GM23338 (cell line): ENCODE results near the gene KRT32. TPM values are rescaled to one million over a fixed set of nuclear protein-coding genes. Genes with fewer than 3 reads are reported as not detected.

Experiments
- ATAC-seq: fragments of 200-7000 bp; cut with Tn5 transposase; 3 replicates; pipeline ENCODE4 v1.9.1; 2020
- DNase-seq: peaks from one replicate; pipeline ENCODE4 v3.0.0-alpha.2; 2015; ENCODE audit warnings: low spot score
- H2AFZ ChIP-seq: fragments of 200-600 bp; sonication (generic); 2 replicates; pipeline ENCODE4 v1.8.0; 2016; ENCODE audit warnings: antibody characterized with exemption, mild to moderate bottlenecking, moderate library complexity
- H3F3A ChIP-seq: fragments of 200-600 bp; sonication (generic); replicated peaks from 2 replicates; pipeline ENCODE4 v1.8.0; 2017; ENCODE audit warnings: antibody characterized with exemption, mixed run types, low read depth
- H3K27ac ChIP-seq: fragments of 200-600 bp; sonication (generic); 2 replicates; pipeline ENCODE4 v1.6.1; 2016; ENCODE audit warnings: low read depth
- H3K27me3 ChIP-seq: fragments of 200-600 bp; sonication (generic); 2 replicates; pipeline ENCODE4 v1.8.0; 2016; ENCODE audit warnings: mild to moderate bottlenecking, mixed run types, moderate library complexity; ENCODE audit not compliant: insufficient read depth
- H3K36me3 ChIP-seq: fragments of 200-600 bp; sonication (generic); 2 replicates; pipeline ENCODE4 v1.8.0; 2016; ENCODE audit warnings: mild to moderate bottlenecking; ENCODE audit not compliant: insufficient read depth
- H3K4me1 ChIP-seq: fragments of 200-600 bp; sonication (generic); 2 replicates; pipeline ENCODE4 v1.8.0; 2016; ENCODE audit warnings: mild to moderate bottlenecking, moderate library complexity; ENCODE audit not compliant: insufficient read depth
- H3K4me2 ChIP-seq: fragments of 200-600 bp; sonication (generic); 2 replicates; pipeline ENCODE4 v1.7.1; 2017; ENCODE audit warnings: mixed run types
- H3K4me3 ChIP-seq: fragments of 200-600 bp; sonication (generic); 2 replicates; pipeline ENCODE4 v1.6.1; 2016; ENCODE audit warnings: mixed run types
- H3K79me2 ChIP-seq: fragments of 200-600 bp; sonication (generic); replicated peaks from 2 replicates; pipeline ENCODE4 v1.8.0; 2017; ENCODE audit warnings: mild to moderate bottlenecking; ENCODE audit not compliant: insufficient read depth
- H3K9me2 ChIP-seq: fragments of 200-600 bp; sonication (generic); 2 replicates; pipeline ENCODE4 v1.8.0; 2017; ENCODE audit not compliant: insufficient read depth
- H4K20me1 ChIP-seq: fragments of 200-600 bp; sonication (generic); replicated peaks from 2 replicates; pipeline ENCODE4 v1.8.0; 2017; ENCODE audit warnings: mild to moderate bottlenecking; ENCODE audit not compliant: insufficient read depth
- H3K27ac Mint-ChIP-seq: 2 replicates; pipeline ENCODE4 v1.8.0; 2020; ENCODE audit warnings: inconsistent platforms, mild to moderate bottlenecking, moderate library complexity, mixed read lengths
- H3K27me3 Mint-ChIP-seq: 3 replicates; pipeline ENCODE4 v1.8.0; 2022; ENCODE audit warnings: low read depth, mild to moderate bottlenecking, moderate library complexity, mixed read lengths, inconsistent platforms; ENCODE audit not compliant: insufficient read depth, poor library complexity
- H3K36me3 Mint-ChIP-seq: 3 replicates; pipeline ENCODE4 v1.8.0; 2021; ENCODE audit warnings: low read depth, mild to moderate bottlenecking, inconsistent platforms, moderate library complexity, mixed read lengths
- H3K4me1 Mint-ChIP-seq: 3 replicates; pipeline ENCODE4 v1.8.0; 2020; ENCODE audit warnings: mild to moderate bottlenecking, inconsistent platforms, mixed read lengths
- H3K4me3 Mint-ChIP-seq: 3 replicates; pipeline ENCODE4 v1.8.0; 2021; ENCODE audit warnings: moderate library complexity, mild to moderate bottlenecking, inconsistent platforms, mixed read lengths
- H3K9me3 Mint-ChIP-seq: 3 replicates; pipeline ENCODE4 v1.8.0; 2020; ENCODE audit warnings: moderate library complexity, mild to moderate bottlenecking, inconsistent platforms, mixed read lengths
- CREB1 ChIP-seq: fragments of 250-450 bp; sonication (Bioruptor Pico); IDR thresholded peaks from 2 replicates; pipeline ENCODE4 v1.5.0; 2020; ENCODE audit warnings: low read depth, mild to moderate bottlenecking, moderate library complexity
- EZH2 ChIP-seq: fragments of 200-600 bp; sonication (generic); IDR thresholded peaks from one replicate; pipeline ENCODE4 v1.8.0; 2017; ENCODE audit warnings: antibody characterized with exemption, mild to moderate bottlenecking, low read depth; ENCODE audit not compliant: unreplicated experiment
- EZH2phosphoT487 ChIP-seq: fragments of 200-600 bp; sonication (generic); IDR thresholded peaks from one replicate; pipeline ENCODE4 v1.8.1; 2018; ENCODE audit warnings: antibody characterized with exemption; ENCODE audit not compliant: unreplicated experiment
- JUNB ChIP-seq: IDR thresholded peaks from one replicate; pipeline ENCODE4 v1.6.1; 2016; ENCODE audit warnings: antibody characterized with exemption; ENCODE audit not compliant: unreplicated experiment
- NANOG ChIP-seq: IDR thresholded peaks from 2 replicates; pipeline ENCODE4 v1.6.1; 2016; ENCODE audit warnings: antibody characterized with exemption, borderline replicate concordance
- POLR2AphosphoS5 ChIP-seq: IDR thresholded peaks from 2 replicates; pipeline ENCODE4 v1.6.1; 2016; ENCODE audit warnings: antibody characterized with exemption, low read depth
- REST ChIP-seq: IDR thresholded peaks from one replicate; pipeline ENCODE4 v1.6.1; 2018; ENCODE audit warnings: antibody characterized with exemption; ENCODE audit not compliant: unreplicated experiment
- STAT1 ChIP-seq: IDR thresholded peaks from one replicate; pipeline ENCODE4 v1.6.1; 2016; ENCODE audit warnings: antibody characterized with exemption; ENCODE audit not compliant: unreplicated experiment
- ZNF114 ChIP-seq: fragments of 250-450 bp; sonication (Bioruptor Pico); IDR thresholded peaks from 2 replicates; pipeline ENCODE4 v1.5.0; 2020; ENCODE audit warnings: mild to moderate bottlenecking, moderate library complexity
- ZNF331 ChIP-seq: fragments of 250-450 bp; sonication (Bioruptor Pico); IDR thresholded peaks from 2 replicates; pipeline ENCODE4 v1.5.0; 2020; ENCODE audit warnings: low read depth, mild to moderate bottlenecking, moderate library complexity
- polyA plus RNA-seq: library from polyadenylated mRNA; unstranded; fragments of >200 nt; fragmentation: Nextera tagmentation; extraction: Ambion mirVana; gene quantifications from 2 replicates; pipeline ENCODE4 v1.2.1, GENCODE V29; 2016
- total RNA-seq: library from RNA; depleted of rRNA; stranded (reverse); fragments of >200 nt; shearing (Covaris generic); gene quantifications from 2 replicates; pipeline ENCODE4 v1.2.3, GENCODE V29; 2014
- TF ChIP-seq, protein P1 (sequence below): IDR thresholded peaks from 2 replicates; pipeline ENCODE4 v1.6.1; 2016; ENCODE audit warnings: antibody characterized with exemption
- TF ChIP-seq, protein P2 (sequence below): fragments of 250-450 bp; sonication (Bioruptor Pico); IDR thresholded peaks from 2 replicates; pipeline ENCODE4 v1.5.0; 2020; ENCODE audit warnings: mild to moderate bottlenecking, moderate library complexity
- TF ChIP-seq, protein P3 (sequence below), 2 experiments: fragments of 200-600 bp in 1 of 2; sonication (generic) in 1 of 2; conservative IDR thresholded peaks; 2 replicates each; pipeline versions ENCODE4 v1.5.1 to v1.6.1; 2016 to 2017; ENCODE audit warnings: antibody characterized with exemption in 2 of 2, low read depth in 2 of 2, mild to moderate bottlenecking in 2 of 2, moderate library complexity in 1 of 2

The KRT32 gene
- total and polyA plus RNA-seq, 2 experiments from 2014 or later: not detected

- Mint-ChIP-seq H3K4me3 (no peak overlapping the region), H3K36me3 (no peaks in the 10 kb centered on the region)
- no peak for ATAC-seq
Measured at GRCh38 chr17:41492351-41492750, 25.2 kb upstream of the KRT32 start.

More at GRCh38 chr17:41492351-41492750, 25.2 kb upstream of the KRT32 start:
- Histone ChIP-seq H4K20me1 (no peaks in the 10 kb centered on the region), H2AFZ (no peak overlapping the region), H3K4me1 (no peaks in the 10 kb centered on the region; the same call in 1 of the 2 replicates), H3F3A (no peaks in the 10 kb centered on the region), H3K4me2 (no peak overlapping the region), H3K79me2 (no peaks in the 10 kb centered on the region), H3K36me3 (no peaks in the 10 kb centered on the region), H3K9me2 (no peaks in the 10 kb centered on the region; the same call in 1 of the 2 replicates), H3K27me3 (no peaks in the 10 kb centered on the region), H3K27ac (no peak overlapping the region), H3K4me3 (no peak overlapping the region)
- no peak for DNase-seq
- no peak overlapping the region for H3K27ac Mint-ChIP-seq
- no peaks in the 10 kb centered on the region for H3K9me3 Mint-ChIP-seq
- H3K27me3 Mint-ChIP-seq: peaks cover 9% of the 10 kb centered on the region
- H3K4me1 Mint-ChIP-seq: peaks cover 2% of the 10 kb centered on the region; the same call in 1 of the 3 replicates
- no peak for TF ChIP-seq REST
- no peak for TF ChIP-seq NANOG
- TF ChIP-seq, protein P1, sequence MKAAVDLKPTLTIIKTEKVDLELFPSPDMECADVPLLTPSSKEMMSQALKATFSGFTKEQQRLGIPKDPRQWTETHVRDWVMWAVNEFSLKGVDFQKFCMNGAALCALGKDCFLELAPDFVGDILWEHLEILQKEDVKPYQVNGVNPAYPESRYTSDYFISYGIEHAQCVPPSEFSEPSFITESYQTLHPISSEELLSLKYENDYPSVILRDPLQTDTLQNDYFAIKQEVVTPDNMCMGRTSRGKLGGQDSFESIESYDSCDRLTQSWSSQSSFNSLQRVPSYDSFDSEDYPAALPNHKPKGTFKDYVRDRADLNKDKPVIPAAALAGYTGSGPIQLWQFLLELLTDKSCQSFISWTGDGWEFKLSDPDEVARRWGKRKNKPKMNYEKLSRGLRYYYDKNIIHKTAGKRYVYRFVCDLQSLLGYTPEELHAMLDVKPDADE: no peak
- TF ChIP-seq, protein P2, sequence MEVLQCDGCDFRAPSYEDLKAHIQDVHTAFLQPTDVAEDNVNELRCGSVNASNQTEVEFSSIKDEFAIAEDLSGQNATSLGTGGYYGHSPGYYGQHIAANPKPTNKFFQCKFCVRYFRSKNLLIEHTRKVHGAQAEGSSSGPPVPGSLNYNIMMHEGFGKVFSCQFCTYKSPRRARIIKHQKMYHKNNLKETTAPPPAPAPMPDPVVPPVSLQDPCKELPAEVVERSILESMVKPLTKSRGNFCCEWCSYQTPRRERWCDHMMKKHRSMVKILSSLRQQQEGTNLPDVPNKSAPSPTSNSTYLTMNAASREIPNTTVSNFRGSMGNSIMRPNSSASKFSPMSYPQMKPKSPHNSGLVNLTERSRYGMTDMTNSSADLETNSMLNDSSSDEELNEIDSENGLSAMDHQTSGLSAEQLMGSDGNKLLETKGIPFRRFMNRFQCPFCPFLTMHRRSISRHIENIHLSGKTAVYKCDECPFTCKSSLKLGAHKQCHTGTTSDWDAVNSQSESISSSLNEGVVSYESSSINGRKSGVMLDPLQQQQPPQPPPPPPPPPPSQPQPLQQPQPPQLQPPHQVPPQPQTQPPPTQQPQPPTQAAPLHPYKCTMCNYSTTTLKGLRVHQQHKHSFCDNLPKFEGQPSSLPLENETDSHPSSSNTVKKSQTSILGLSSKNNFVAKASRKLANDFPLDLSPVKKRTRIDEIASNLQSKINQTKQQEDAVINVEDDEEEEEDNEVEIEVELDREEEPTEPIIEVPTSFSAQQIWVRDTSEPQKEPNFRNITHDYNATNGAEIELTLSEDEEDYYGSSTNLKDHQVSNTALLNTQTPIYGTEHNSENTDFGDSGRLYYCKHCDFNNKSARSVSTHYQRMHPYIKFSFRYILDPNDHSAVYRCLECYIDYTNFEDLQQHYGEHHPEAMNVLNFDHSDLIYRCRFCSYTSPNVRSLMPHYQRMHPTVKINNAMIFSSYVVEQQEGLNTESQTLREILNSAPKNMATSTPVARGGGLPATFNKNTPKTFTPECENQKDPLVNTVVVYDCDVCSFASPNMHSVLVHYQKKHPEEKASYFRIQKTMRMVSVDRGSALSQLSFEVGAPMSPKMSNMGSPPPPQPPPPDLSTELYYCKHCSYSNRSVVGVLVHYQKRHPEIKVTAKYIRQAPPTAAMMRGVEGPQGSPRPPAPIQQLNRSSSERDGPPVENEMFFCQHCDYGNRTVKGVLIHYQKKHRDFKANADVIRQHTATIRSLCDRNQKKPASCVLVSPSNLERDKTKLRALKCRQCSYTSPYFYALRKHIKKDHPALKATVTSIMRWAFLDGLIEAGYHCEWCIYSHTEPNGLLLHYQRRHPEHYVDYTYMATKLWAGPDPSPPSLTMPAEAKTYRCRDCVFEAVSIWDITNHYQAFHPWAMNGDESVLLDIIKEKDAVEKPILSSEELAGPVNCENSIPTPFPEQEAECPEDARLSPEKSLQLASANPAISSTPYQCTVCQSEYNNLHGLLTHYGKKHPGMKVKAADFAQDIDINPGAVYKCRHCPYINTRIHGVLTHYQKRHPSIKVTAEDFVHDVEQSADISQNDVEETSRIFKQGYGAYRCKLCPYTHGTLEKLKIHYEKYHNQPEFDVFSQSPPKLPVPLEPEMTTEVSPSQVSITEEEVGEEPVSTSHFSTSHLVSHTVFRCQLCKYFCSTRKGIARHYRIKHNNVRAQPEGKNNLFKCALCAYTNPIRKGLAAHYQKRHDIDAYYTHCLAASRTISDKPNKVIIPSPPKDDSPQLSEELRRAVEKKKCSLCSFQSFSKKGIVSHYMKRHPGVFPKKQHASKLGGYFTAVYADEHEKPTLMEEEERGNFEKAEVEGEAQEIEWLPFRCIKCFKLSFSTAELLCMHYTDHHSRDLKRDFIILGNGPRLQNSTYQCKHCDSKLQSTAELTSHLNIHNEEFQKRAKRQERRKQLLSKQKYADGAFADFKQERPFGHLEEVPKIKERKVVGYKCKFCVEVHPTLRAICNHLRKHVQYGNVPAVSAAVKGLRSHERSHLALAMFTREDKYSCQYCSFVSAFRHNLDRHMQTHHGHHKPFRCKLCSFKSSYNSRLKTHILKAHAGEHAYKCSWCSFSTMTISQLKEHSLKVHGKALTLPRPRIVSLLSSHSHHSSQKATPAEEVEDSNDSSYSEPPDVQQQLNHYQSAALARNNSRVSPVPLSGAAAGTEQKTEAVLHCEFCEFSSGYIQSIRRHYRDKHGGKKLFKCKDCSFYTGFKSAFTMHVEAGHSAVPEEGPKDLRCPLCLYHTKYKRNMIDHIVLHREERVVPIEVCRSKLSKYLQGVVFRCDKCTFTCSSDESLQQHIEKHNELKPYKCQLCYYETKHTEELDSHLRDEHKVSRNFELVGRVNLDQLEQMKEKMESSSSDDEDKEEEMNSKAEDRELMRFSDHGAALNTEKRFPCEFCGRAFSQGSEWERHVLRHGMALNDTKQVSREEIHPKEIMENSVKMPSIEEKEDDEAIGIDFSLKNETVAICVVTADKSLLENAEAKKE (CRISPR knock-in tag): no peak
- no peak for TF ChIP-seq ZNF114 (CRISPR knock-in tag)
- TF ChIP-seq JUNB: no peak
- no peak for TF ChIP-seq ZNF331
- TF ChIP-seq STAT1: no peak
- TF ChIP-seq, protein P3, sequence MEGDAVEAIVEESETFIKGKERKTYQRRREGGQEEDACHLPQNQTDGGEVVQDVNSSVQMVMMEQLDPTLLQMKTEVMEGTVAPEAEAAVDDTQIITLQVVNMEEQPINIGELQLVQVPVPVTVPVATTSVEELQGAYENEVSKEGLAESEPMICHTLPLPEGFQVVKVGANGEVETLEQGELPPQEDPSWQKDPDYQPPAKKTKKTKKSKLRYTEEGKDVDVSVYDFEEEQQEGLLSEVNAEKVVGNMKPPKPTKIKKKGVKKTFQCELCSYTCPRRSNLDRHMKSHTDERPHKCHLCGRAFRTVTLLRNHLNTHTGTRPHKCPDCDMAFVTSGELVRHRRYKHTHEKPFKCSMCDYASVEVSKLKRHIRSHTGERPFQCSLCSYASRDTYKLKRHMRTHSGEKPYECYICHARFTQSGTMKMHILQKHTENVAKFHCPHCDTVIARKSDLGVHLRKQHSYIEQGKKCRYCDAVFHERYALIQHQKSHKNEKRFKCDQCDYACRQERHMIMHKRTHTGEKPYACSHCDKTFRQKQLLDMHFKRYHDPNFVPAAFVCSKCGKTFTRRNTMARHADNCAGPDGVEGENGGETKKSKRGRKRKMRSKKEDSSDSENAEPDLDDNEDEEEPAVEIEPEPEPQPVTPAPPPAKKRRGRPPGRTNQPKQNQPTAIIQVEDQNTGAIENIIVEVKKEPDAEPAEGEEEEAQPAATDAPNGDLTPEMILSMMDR (conservative IDR thresholded peaks at IDR 0.05; ENCODE audit: low read depth in 2 of 2): no peak
- no peak for TF ChIP-seq CREB1 (CRISPR knock-in tag)
- no peak for TF ChIP-seq POLR2AphosphoS5
- no peak for TF ChIP-seq EZH2
- no peak for TF ChIP-seq EZH2phosphoT487
